ENCODE data around the gene DDX19B. TPM values are rescaled to one million over a fixed set of nuclear protein-coding genes. Genes with fewer than 3 reads are reported as not detected.

DDX19B gene
- total and polyA plus RNA-seq, 9 of the 15 experiments (the other 6 are each of a cell fraction or from before 2014, with no cell fraction given): 7.0 to 32.9 (median 19.3) TPM

GRCh38 chr16:70251629-70252354, 47.2 kb upstream of the DDX19B start, which contains the start of gene EXOSC6 (continued):
- peak; percentile 74 for TF ChIP-seq MYBL2 (IDR thresholded peaks at IDR 0.05; ENCODE audit: low read depth)
- no peak for TF ChIP-seq MYBL2 (CRISPR knock-in tag; IDR thresholded peaks at IDR 0.05; ENCODE audit: borderline replicate concordance)
- peak; percentile 78 for TF ChIP-seq GABPB1 (CRISPR knock-in tag; IDR thresholded peaks at IDR 0.05)
- TF ChIP-seq HCFC1 (IDR thresholded peaks at IDR 0.05; ENCODE audit: low read depth, low read length): peak; percentile 78
- 0 out of 2 replicates have a peak, but pooled peaks have one; percentile 26 for TF ChIP-seq HDAC2 (IDR thresholded peaks at IDR 0.05)
- no peak for TF ChIP-seq ZNF184 (CRISPR knock-in tag; IDR thresholded peaks at IDR 0.05)
- TF ChIP-seq MTA2 (IDR thresholded peaks at IDR 0.05; ENCODE audit: low read depth): no peak
- peak; percentile 97 for TF ChIP-seq THAP12 (CRISPR knock-in tag; IDR thresholded peaks at IDR 0.05)
- peak; percentile 58; the same call in 1 of the 2 replicates for TF ChIP-seq NFXL1 (CRISPR knock-in tag; IDR thresholded peaks at IDR 0.05)
- TF ChIP-seq ZNF224 (CRISPR knock-in tag; IDR thresholded peaks at IDR 0.05): 0 out of 2 replicates have a peak, but pooled peaks have one; percentile 13
- no peak for TF ChIP-seq IFI16 (CRISPR knock-in tag; IDR thresholded peaks at IDR 0.05)
- TF ChIP-seq POLR3G (IDR thresholded peaks at IDR 0.05; ENCODE audit: extremely low read depth, insufficient read length, insufficient replicate concordance): no peak
- no peak for TF ChIP-seq SRSF3 (IDR thresholded peaks at IDR 0.05; ENCODE audit: insufficient read depth, low read length)
- peak; percentile 87 for TF ChIP-seq ZNF436 (CRISPR knock-in tag; IDR thresholded peaks at IDR 0.05)
- no peak for TF ChIP-seq SRSF1 (IDR thresholded peaks at IDR 0.05; ENCODE audit: low read depth, low read length)
- TF ChIP-seq ZBTB34 (CRISPR knock-in tag; IDR thresholded peaks at IDR 0.05): no peak
- TF ChIP-seq ZNF133 (CRISPR knock-in tag; IDR thresholded peaks at IDR 0.05): no peak
- no peak for TF ChIP-seq ZFP36 (IDR thresholded peaks at IDR 0.05; ENCODE audit: low read depth, low read length, partially characterized antibody)
- peak; percentile 91 for TF ChIP-seq ELF4 (CRISPR knock-in tag; IDR thresholded peaks at IDR 0.05)
- no peak for TF ChIP-seq KAT2B (IDR thresholded peaks at IDR 0.05; ENCODE audit: low read depth, low read length)
- TF ChIP-seq TEAD4 (IDR thresholded peaks at IDR 0.05; ENCODE audit: low read length): peak; percentile 57
- TF ChIP-seq TEAD4 (CRISPR knock-in tag; IDR thresholded peaks at IDR 0.05; ENCODE audit: borderline replicate concordance): no peak
- TF ChIP-seq PRPF4 (IDR thresholded peaks at IDR 0.05; ENCODE audit: insufficient read depth, low read depth, low read length, poor library complexity, severe bottlenecking): no peak
- TF ChIP-seq BDP1 (IDR thresholded peaks at IDR 0.05; ENCODE audit: insufficient read depth, insufficient read length): no peak
- TF ChIP-seq FOXP4 (CRISPR knock-in tag; IDR thresholded peaks at IDR 0.05; ENCODE audit: borderline replicate concordance): no peak; the same call in 1 of the 2 replicates

Data from K562 (cell line).